CD4-positive, alpha-beta T cell (primary cell): ENCODE data around the gene SLC35A3. TPM values are rescaled to one million over a fixed set of nuclear protein-coding genes. Genes with fewer than 3 reads are reported as not detected.

Source experiments
- ATAC-seq: fragments of 200-7000 bp; cut with Tn5 transposase; one replicate; pipeline ENCODE4 v1.10.0; 2022; ENCODE audit warnings: mild to moderate bottlenecking; ENCODE audit not compliant: poor library complexity
- CTCF ChIA-PET: fragments of 350-600 bp; sonication (Branson Sonifier 250); formaldehyde crosslinking; loops from one replicate; lab custom pipeline; 2021; ENCODE audit warnings: antibody characterized with exemption, inconsistent platforms; lab: Charles Lee
- POLR2A ChIA-PET: fragments of 350-600 bp; sonication (Branson Sonifier 250); formaldehyde crosslinking; loops from one replicate; lab custom pipeline; 2021; ENCODE audit warnings: antibody characterized with exemption, inconsistent platforms; lab: Charles Lee
- DNase-seq, 14 experiments: peaks; one replicate each; pipeline ENCODE4 v3.0.0-alpha.2; 2013 to 2020; ENCODE audit warnings: mixed read lengths in 2 of 14
- H3K27ac ChIP-seq, 2 donors: one replicate each; pipeline versions ENCODE4 v1.5.1 to v1.7.0; 2013; ENCODE audit warnings: low read length in 2 of 2, low read depth in 1 of 2, mild to moderate bottlenecking in 1 of 2
- H3K27me3 ChIP-seq, 2 experiments: 1 replicate in 1 of 2; 2 replicates in 1 of 2; pipeline versions ENCODE4 v1.6.1 to v1.7.0; 2013; ENCODE audit warnings: low read length in 2 of 2, control low read depth in 1 of 2, mild to moderate bottlenecking in 1 of 2, moderate library complexity in 1 of 2; ENCODE audit not compliant: insufficient read depth in 2 of 2, control insufficient read depth in 1 of 2
- H3K36me3 ChIP-seq: one replicate; pipeline ENCODE4 v1.6.1; 2013; ENCODE audit warnings: low read length, control low read depth; ENCODE audit not compliant: insufficient read depth
- H3K4me1 ChIP-seq: one replicate; pipeline ENCODE4 v1.6.1; 2013; ENCODE audit warnings: low read length, control low read depth; ENCODE audit not compliant: insufficient read depth
- H3K4me3 ChIP-seq: one replicate; pipeline ENCODE4 v1.5.1; 2013; ENCODE audit warnings: mild to moderate bottlenecking, low read length, moderate library complexity
- H3K9me3 ChIP-seq, 2 experiments: 1 replicate in 1 of 2; 2 replicates in 1 of 2; pipeline versions ENCODE4 v1.6.1 to v1.7.0; 2013; ENCODE audit warnings: low read length in 2 of 2, mild to moderate bottlenecking in 2 of 2, control low read depth in 1 of 2, moderate library complexity in 1 of 2; ENCODE audit not compliant: control insufficient read depth in 1 of 2, insufficient read depth in 1 of 2
- H3K27ac Mint-ChIP-seq: one replicate; pipeline ENCODE4 v1.8.0; 2020; ENCODE audit warnings: mixed read lengths
- H3K27me3 Mint-ChIP-seq: one replicate; pipeline ENCODE4 v1.8.0; 2021; ENCODE audit warnings: mixed read lengths
- H3K36me3 Mint-ChIP-seq: one replicate; pipeline ENCODE4 v1.8.0; 2021; ENCODE audit warnings: low read depth, mixed read lengths
- H3K4me1 Mint-ChIP-seq: one replicate; pipeline ENCODE4 v1.8.0; 2021; ENCODE audit warnings: low read depth, mixed read lengths
- H3K4me3 Mint-ChIP-seq: one replicate; pipeline ENCODE4 v1.8.0; 2020; ENCODE audit warnings: mild to moderate bottlenecking, mixed read lengths
- H3K9me3 Mint-ChIP-seq: one replicate; pipeline ENCODE4 v1.8.0; 2020; ENCODE audit warnings: mixed read lengths
- intact Hi-C, 2 experiments: fragments of 100-400 bp; cut with DNase I in 1 of 2; cut with micrococcal nuclease in 1 of 2; formaldehyde crosslinking; loops; one replicate each; pipeline versions ENCODE4 v1.15.1 to v1.9.0; 2023 to 2025; cut with DNase I, micrococcal nuclease
- total RNA-seq, 174 experiments: library from RNA in 2 of 174; stranded (reverse) in 2 of 174; gene quantifications; one replicate each; pipeline ENCODE4 v1.2.3 and lab custom pipeline; 2021 to 2026
- TF ChIP-seq, protein P1 (sequence below): fragments of 200-600 bp; IDR thresholded peaks from one replicate; pipeline ENCODE4 v1.8.0; 2022; ENCODE audit warnings: antibody characterized with exemption, mild to moderate bottlenecking

SLC35A3 gene
- total RNA-seq, 2 experiments from 2014 or later = 20.2 to 24.6 TPM

- TF ChIP-seq, protein P1, sequence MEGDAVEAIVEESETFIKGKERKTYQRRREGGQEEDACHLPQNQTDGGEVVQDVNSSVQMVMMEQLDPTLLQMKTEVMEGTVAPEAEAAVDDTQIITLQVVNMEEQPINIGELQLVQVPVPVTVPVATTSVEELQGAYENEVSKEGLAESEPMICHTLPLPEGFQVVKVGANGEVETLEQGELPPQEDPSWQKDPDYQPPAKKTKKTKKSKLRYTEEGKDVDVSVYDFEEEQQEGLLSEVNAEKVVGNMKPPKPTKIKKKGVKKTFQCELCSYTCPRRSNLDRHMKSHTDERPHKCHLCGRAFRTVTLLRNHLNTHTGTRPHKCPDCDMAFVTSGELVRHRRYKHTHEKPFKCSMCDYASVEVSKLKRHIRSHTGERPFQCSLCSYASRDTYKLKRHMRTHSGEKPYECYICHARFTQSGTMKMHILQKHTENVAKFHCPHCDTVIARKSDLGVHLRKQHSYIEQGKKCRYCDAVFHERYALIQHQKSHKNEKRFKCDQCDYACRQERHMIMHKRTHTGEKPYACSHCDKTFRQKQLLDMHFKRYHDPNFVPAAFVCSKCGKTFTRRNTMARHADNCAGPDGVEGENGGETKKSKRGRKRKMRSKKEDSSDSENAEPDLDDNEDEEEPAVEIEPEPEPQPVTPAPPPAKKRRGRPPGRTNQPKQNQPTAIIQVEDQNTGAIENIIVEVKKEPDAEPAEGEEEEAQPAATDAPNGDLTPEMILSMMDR = no peak
- Mint-ChIP-seq H3K4me3 (no peak overlapping the region), H3K9me3 (peaks cover under 1% of the 10 kb centered on the region), H3K27ac (no peak overlapping the region), H3K4me1 (no peaks in the 10 kb centered on the region), H3K36me3 (peaks cover 60% of the 10 kb centered on the region), H3K27me3 (no peaks in the 10 kb centered on the region)
- no peak overlapping the region for H3K27ac ChIP-seq
- intact Hi-C loops = no loop called here
- no peaks in the 10 kb centered on the region for H3K27me3 ChIP-seq
- H3K36me3 ChIP-seq = peaks cover 29% of the 10 kb centered on the region
- DNase-seq = no peak
- H3K4me1 ChIP-seq = no peaks in the 10 kb centered on the region
- no peak for ATAC-seq
- ChIA-PET POLR2A (interaction anchor here (0.9 kb wide), 1 partner anchor 28 kb away, joined by 3 read pairs; no protein-coding TSS in a partner anchor), CTCF (interaction anchor here (1.1 kb wide), 1 partner anchor 207 kb away, joined by 3 read pairs; no protein-coding TSS in a partner anchor)
- H3K9me3 ChIP-seq = peaks cover 0 to 7% of the 10 kb centered on the region in 2 experiments
- no peak overlapping the region for H3K4me3 ChIP-seq
Observed at GRCh38 chr1:100010804-100011203, 41.0 kb downstream of the SLC35A3 start.

GRCh38 chr1:100019220-100019619 lies 49.4 kb downstream of the SLC35A3 start:
- ATAC-seq (no peak), DNase-seq (no peak)
- Mint-ChIP-seq H3K36me3 (peaks cover 47% of the 10 kb centered on the region), H3K4me1 (no peaks in the 10 kb centered on the region), H3K27me3 (no peaks in the 10 kb centered on the region), H3K27ac (no peak overlapping the region), H3K4me3 (no peak overlapping the region), H3K9me3 (no peaks in the 10 kb centered on the region)
- Histone ChIP-seq H3K36me3 (peaks cover 6% of the 10 kb centered on the region), H3K4me3 (no peak overlapping the region), H3K4me1 (no peaks in the 10 kb centered on the region), H3K27me3 (no peaks in the 10 kb centered on the region), H3K9me3 (no peaks in the 10 kb centered on the region), H3K27ac (no peak overlapping the region)
- intact Hi-C loops = no loop called here
- POLR2A ChIA-PET = no interaction called here
- TF ChIP-seq, protein P1 = no peak
- CTCF ChIA-PET = no interaction called here

DNA sequence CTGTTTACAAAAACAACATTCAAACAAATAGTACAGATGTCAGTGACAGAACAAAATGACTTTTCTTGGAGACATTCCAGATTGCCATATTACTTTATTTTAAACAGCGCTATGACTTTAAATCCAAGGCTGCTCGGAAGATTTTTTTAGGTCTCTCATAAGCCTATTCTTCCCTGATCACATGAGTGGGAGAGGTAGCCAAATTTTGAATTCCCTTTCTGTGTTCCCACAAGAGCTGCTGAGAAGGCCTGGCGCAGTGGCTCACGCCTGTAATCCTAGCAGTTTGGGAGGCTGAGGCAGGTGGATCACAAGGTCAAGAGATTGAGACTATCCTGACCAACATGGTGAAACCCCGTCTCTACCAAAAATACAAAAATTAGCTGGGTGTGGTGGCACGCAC lies 53.7 kb downstream of the SLC35A3 start:
- Histone ChIP-seq H3K9me3 (no peaks in the 10 kb centered on the region), H3K4me1 (peaks cover under 1% of the 10 kb centered on the region), H3K27ac (no peak overlapping the region), H3K36me3 (no peaks in the 10 kb centered on the region), H3K4me3 (no peak overlapping the region), H3K27me3 (no peaks in the 10 kb centered on the region)
- POLR2A ChIA-PET = interaction anchor here (1.6 kb wide), 1 partner anchor 14 kb away, joined by 4 read pairs; a partner anchor contains a TSS
- no peaks in the 10 kb centered on the region for H3K4me1 Mint-ChIP-seq
- intact Hi-C loops = no loop called here
- H3K27me3 Mint-ChIP-seq = no peaks in the 10 kb centered on the region
- no peak for DNase-seq
- no peak overlapping the region for H3K4me3 Mint-ChIP-seq
- H3K9me3 Mint-ChIP-seq = no peaks in the 10 kb centered on the region
- TF ChIP-seq, protein P1 = no peak
- ATAC-seq = no peak
- CTCF ChIA-PET = no interaction called here
- H3K27ac Mint-ChIP-seq = no peak overlapping the region
- peaks cover 17% of the 10 kb centered on the region for H3K36me3 Mint-ChIP-seq
